A673 (cell line): Measurements from ENCODE around the gene SLC9A1.

Experiments
- EZH2 ChIP-seq: fragments of 200-600 bp; sonication (generic); IDR thresholded peaks from 2 replicates; pipeline ENCODE4 v1.6.1; 2017; ENCODE audit warnings: borderline replicate concordance, low read depth, mild to moderate bottlenecking, mixed read lengths, antibody characterized with exemption, low read length; ENCODE audit not compliant: poor library complexity, severe bottlenecking
- TF ChIP-seq, protein P1 (sequence below): fragments of 300-800, 200-600 bp; sonication (generic); conservative IDR thresholded peaks from 2 replicates; pipeline ENCODE4 v1.5.1; 2017; ENCODE audit warnings: low read depth, mild to moderate bottlenecking, antibody characterized with exemption, low read length, moderate library complexity, mixed read lengths

DNA sequence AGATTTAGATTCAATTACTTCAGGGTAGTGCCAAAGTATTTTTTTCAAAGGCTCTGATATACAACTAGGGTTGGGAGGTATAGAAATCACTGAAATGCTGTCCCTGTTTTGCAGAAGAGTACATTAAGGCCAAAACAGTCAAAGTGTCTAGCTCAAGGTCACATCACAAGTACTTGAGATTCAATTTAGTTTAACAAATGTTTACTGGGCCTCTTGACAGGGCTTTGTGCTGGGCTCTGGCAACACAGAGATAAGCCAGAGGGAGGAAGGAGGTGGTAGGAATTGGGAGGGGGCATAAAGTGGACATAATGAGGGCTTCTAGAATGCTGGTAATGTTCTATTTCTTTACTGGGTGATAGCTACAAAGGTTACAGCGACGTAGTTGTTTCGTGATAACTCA, 2.3 kb upstream of the SLC9A1 start:
- TF ChIP-seq, protein P1, sequence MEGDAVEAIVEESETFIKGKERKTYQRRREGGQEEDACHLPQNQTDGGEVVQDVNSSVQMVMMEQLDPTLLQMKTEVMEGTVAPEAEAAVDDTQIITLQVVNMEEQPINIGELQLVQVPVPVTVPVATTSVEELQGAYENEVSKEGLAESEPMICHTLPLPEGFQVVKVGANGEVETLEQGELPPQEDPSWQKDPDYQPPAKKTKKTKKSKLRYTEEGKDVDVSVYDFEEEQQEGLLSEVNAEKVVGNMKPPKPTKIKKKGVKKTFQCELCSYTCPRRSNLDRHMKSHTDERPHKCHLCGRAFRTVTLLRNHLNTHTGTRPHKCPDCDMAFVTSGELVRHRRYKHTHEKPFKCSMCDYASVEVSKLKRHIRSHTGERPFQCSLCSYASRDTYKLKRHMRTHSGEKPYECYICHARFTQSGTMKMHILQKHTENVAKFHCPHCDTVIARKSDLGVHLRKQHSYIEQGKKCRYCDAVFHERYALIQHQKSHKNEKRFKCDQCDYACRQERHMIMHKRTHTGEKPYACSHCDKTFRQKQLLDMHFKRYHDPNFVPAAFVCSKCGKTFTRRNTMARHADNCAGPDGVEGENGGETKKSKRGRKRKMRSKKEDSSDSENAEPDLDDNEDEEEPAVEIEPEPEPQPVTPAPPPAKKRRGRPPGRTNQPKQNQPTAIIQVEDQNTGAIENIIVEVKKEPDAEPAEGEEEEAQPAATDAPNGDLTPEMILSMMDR = no peak
- TF ChIP-seq EZH2 = no peak
